NK-92 (cell line): Measurements from ENCODE around the gene AHCYL2.
"Not testable (repeated sequence)": the region's sequence is repeated elsewhere in the genome, so short reads cannot be mapped to it uniquely, and the experiment has no call there.

Experiments
- DNase-seq: peaks from one replicate; lab custom pipeline; 2025; ENCODE audit not compliant: unreplicated experiment; lab: John Stamatoyannopoulos, UW

The AHCYL2 gene

DNA sequence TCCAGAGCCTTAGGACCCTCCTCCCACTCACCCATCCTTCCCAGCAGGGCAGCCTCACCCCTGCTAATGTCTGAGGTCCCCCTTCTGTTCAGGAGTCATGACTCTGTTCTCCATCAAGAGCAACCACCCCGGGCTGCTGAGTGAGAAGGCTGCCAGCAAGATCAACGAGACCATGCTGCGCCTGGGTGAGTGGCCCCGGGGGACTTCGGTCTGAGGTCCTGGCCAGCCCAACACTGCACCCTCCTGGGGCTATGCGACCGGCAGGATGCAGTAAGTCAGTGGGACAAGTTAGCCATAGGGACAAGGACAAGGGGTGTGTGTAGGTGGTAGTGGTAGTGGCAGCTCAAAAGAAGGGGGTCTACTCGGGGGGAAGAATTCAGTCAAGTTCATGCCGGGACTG, 16.2 kb upstream of the AHCYL2 start:
- no peak for DNase-seq

DNA sequence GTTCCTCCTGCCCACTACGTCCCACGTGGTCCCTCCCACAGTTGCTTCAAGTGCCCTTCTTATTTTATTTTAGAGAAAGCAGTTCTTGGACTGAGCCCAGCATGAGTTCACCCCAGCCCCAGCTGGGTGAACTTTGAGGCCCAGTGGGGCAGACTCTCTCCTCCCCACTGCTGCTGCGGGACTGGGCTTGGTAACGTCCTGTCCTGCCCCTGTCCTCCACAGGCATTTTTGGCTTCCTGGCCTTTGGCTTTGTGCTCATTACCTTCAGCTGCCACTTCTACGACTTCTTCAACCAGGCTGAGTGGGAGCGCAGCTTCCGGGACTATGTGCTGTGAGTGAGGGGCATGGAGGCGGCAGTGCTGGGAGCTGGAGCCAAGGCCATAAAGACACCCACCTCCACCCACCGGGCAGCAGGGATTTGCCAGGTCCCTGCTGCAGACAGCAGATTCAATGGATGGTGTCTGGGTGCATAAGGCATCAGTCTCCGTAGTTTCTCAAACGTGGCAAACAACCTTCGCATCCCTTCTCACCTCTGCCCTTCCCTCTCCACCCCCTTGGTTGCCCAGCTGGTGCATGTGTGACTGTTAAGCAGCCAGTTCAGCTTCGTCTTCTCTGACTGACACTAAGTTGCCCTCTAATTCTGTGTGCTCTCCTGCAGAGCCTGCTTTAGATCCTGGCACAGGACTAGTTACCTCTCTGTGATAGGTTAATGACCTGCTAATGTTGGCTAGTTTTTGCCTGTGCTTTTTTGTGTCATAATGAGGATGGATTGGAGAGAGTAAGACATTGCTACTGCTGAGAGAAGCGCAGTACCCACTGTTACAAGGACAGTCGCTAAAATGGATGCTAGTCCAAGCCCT, 15.5 kb upstream of the AHCYL2 start:
- DNase-seq: no peak

DNA sequence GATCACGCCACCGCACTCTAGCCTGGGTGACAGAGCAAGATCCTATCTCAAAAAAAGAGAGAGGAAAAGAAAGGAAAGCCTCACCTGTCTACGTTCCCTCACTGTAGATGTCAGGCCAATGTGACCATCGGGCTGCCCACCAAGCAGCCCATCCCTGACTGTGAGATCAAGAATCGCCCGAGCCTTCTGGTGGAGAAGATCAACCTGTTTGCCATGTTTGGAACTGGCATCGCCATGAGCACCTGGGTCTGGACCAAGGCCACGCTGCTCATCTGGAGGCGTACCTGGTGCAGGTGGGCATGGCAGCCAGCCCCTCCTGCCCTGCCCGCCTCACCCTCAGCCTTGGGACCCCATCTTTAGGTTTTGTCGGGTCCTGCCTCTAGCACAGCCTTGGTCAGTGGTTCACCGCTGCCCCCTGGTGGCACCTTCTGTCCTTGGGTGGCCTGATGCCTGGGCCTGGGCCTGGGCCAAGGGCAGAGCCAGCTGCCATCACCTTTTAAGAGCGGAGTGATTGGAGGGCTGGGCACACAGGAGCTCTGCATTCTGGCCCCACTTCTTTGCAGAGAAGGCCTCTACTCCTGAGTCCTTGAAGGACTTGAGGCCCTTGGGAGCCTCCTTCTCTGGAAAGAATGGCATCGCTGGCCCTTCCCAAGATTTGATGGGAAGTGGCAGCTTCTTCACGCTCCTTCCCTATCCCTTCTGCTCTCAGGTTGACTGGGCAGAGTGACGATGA, 14.4 kb upstream of the AHCYL2 start:
- DNase-seq: no peak

DNA sequence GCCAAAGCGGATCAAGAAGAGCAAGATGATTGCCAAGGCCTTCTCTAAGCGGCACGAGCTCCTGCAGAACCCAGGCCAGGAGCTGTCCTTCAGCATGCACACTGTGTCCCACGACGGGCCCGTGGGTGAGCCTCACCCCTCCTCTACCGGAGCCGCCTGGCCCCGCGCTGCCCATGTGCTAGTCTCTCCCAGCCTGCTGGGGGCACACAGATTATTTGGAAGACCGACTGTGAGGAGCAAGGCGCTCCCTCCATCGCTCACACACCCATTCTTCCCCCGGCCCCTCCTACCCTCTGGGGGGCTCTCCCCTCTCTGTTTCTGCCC, 13.9 kb upstream of the AHCYL2 start:
- no peak for DNase-seq

DNA sequence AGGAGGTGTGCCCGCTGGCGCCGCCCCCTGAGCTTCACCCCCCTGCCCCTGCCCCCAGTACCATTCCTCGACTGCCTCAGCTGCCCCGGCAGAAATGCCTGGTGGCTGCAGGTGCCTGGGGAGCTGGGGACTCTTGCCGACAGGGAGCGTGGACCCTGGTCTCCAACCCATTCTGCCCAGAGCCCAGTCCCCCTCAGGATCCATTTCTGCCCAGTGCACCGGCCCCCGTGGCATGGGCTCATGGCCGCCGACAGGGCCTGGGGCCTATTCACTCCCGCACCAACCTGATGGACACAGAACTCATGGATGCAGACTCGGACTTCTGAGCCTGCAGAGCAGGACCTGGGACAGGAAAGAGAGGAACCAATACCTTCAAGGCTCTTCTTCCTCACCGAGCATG, 12.7 kb upstream of the AHCYL2 start:
- DNase-seq: no peak

DNA sequence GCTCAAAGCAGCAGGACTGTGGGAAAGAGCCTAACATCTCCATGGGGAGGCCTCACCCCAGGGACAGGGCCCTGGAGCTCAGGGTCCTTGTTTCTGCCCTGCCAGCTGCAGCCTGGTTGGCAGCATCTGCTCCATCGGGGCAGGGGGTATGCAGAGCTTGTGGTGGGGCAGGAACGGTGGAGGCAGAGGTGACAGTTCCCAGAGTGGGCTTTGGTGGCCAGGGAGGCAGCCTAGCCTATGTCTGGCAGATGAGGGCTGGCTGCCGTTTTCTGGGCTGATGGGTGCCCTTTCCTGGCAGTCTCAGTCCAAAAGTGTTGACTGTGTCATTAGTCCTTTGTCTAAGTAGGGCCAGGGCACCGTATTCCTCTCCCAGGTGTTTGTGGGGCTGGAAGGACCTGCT, 12.2 kb upstream of the AHCYL2 start:
- DNase-seq: no peak

DNA sequence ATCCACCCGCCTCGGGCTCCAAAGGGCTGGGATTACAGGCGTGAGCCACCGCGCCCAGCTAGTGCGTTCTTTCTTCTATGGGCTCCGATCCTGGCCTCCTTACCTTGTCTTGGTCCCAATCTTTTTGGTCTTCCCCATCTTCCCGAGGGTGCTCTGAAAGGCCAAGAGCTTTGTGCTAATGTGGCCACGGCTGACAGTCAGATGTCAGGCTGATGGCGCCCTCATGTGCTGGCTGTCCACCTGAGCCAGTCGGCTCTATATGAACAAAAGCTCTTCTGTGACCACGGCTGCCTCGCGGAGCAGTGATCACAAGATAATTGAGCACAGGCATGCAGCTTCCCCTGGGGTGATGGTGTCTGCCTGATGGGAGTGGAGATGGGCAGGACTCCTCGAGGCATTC, 11.0 kb upstream of the AHCYL2 start:
- no peak for DNase-seq

DNA sequence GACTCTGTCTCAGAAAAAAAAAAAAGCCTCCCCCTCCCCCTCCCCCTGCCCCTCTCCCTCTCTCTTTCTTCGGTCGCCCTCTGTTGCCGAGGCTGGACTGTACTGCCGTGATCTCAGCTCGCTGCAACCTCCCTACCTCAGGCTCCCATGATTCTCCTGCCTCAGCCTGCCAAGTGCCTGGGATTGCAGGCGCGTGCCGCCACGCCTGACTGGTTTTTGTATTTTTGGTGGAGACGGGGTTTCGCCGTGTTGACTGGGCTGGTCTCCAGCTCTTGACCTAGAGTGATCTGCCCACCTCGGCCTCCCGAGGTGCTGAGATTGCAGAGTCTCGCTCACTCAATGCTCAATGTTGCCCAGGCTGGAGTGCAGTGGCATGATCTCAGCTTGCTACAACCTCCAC, 9.1 kb upstream of the AHCYL2 start:
- DNase-seq: not testable (repeated sequence)

DNA sequence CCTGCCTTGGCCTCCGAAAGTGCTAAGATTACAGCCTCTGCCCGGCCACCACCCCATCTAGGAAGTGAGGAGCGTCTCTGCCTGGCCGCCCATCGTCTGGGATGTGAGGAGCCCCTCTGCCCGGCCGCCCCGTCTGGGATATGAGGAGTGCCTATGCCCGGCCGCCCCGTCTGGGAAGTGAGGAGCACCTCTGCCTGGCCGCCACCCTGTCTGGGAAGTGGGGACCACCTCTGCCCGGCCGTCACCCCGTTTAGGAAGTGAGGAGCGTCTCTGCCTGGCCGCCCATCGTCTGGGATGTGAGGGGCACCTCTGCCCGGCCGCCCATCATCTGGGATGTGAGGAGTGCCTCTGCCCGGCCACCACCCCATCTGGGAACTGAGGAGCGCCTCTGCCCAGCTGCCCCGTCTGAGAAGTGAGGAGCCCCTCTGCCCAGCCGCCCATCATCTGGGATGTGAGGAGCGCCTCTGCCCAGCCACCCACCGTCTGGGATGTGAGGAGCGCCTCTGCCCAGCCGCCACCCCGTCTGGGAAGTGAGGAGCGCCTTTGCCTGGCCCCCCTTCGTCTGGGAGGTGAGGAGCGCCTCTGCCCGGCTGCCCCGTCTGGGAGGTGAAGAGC, 8.6 kb upstream of the AHCYL2 start:
- DNase-seq: not testable (repeated sequence)

DNA sequence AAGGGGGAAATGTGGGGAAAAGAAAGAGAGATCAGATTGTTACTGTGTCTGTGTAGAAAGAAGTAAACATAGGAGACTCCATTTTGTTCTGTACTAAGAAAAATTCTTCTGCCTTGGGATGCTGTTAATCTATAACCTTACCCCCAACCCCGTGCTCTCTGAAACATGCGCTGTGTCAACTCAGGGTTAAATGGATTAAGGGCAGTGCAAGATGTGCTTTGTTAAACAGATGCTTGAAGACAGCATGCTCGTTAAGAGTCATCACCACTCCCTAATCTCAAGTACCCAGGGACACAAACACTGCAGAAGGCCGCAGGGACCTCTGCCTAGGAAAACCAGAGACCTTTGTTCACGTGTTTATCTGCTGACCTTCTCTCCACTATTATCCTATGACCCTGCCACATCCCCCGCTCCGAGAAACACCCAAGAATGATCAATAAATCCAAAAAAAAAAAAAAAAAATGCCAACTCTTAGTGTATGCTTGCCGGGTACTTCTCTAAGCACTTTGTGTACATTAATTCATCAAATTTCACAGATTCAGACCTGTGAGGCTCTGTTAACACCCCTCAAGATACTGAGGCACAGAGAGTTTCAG, 7.9 kb upstream of the AHCYL2 start:
- DNase-seq: not testable (repeated sequence)

DNA sequence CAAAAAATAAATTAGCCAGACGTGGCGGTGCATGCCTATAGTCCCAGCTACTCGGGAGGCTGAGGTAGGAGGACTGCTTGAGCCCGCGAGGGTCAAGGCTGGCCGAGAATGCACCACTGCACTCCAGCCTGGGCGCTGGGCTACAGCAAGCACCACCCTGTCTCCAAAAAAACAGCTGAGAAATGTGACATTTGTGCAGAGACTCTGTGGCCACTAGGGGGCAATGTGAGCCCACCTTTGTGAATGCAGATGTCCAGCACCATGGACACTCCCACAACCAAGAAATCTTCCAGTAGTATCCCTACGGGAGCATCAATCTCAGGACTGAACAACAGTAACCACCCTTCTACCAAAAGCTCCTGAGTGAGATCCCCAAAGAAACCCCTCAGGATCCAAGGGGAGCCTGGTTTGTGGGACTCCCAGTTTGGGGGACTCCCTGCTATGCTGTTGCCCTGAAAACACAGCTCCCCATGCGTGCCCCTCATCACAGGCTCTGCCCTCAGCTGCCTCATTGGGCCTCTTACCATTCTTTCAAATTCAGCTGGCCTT, 6.2 kb upstream of the AHCYL2 start:
- DNase-seq: peak; percentile 5

DNA sequence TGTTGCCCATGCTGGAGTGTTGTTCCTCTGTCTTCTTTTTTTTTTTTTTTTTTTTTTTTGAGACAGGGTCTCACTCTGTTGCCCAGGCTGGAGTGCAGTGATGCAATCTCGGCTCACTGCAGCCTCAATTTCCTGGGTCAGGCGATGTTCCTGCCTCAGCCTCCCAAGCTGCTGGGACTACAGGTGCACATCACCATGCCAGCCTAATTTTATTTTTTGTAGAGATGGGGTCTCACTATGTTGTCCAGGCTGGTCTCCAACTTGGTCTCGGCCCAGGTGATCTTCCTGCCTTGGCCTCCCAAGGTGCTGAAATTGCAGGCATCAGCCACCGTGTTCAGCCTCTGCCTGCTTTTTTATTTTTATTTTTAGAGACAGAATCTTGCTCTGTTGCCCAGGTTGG, 5.7 kb upstream of the AHCYL2 start:
- not testable (repeated sequence) for DNase-seq

DNA sequence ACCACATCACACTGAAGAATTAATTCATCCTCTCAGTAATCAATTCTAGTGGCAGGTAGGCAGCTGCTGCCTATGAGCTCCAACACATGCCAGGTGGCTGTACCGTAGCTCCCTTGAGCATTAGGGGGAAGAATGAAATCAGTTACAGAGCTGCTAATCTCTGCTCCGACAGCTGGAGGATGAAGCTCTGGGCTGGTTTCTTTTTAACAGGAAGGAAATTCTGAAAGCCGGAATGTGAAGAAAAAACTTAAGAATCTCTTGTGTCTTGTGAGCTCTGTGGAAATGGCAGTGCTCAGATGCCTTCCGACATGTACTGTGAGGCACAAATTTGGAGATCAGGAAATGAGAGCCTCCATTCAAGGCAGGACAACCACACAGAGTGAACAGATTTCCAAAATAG, 2.8 kb upstream of the AHCYL2 start:
- no peak for DNase-seq

DNA sequence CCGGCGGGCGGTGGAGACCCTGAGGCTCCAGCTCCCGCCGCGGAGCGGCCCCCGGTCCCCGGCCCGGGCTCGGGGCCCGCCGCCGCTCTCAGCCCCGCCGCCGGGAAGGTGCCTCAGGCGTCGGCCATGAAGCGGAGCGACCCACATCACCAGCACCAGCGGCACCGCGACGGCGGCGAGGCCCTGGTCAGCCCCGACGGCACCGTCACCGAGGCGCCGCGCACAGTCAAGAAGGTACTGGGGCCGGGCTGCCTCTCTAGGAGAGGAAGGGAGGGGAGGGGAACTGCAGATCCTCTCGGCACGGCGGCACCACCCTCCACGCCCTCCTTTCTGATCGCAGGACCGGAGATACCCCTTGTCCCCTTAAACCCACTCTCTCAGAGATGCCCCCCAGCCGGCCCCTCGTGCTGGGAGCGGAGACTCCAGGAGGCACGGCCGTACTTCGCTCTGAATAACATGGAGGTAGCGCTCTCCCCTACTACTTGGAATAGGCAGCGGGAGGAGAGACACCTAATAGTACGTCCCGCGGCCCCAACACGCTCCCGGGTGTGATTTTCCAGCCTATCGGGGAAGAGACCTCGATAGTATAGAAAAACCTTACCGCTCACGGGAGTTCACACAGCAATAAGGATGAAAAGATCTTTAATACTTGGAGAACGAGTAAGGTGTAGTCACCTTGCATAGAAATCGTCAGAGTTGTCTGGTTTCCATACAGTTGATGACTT, 538 bp downstream of the AHCYL2 start:
- no peak for DNase-seq

DNA sequence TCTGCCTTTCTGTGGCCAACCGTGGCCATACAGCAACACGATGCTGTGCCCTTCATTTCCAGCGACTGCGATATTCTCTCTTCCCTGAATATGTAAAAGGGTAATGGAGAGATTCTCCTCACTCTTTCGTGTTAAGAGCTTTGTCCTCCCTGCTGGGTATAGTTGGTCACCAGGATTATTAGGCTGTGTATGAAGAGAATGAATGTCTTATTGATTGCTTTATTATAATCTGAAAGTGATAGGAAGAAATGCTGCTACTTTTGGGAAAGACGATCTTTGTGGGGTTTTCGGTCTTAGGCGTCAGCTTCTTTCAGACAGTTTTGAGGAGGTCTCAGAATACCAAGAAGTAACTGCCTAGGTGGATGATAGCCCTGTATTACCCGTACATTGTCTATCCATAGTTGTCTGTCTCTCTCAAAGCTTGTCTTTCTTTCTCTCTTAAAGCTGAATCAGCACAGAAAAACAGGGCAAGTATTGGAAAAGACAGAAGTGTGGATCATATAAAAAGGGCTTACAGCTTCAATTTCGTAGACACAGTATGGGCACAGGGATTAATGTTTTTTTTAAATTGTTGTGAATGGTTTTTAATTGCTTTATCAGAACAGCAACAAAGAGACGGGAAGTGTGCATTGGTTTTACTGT, 1.2 kb downstream of the AHCYL2 start:
- DNase-seq: no peak

DNA sequence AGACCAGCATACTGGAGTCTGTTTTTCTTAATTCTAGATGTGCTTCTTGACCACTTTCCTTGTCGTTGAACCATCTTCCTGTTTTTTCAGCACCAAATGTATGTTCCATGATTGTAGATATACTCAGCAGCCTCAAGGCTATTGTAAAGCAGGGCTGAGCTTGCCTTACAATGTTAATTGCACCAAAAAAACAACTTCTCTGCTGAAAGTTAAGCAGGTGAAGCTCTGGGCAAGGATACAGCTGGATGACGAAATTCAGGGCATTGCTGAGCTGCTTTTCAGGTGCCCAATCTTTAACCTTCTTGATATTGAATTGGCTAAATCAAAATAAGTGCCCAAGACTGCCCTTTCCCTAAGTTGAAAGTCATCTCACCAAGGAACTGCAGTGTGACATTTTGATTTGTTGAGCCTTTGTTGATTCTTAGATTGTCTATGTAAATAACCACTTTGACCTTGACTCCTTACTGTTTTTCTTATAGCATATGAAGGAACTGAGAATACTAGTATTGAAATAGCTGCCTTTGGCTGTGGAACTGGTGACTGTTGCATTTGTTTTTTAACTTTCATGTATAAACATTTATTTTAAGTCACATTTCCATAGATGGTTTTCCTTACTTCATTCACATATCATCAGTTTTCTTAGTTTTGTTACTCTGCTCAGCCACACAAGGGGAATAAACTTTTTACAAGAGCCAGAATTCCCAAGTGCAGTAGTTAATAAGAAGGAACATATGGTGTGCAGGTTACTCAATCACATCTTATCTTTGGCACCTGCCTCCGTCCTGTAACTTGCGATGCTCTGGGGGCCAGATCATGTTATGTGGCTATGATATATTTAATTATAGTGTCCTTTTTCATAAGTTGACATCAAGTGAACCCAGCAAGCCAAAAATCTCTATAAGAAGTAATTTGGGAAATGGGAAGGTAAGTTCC, 3.1 kb downstream of the AHCYL2 start:
- no peak for DNase-seq

DNA sequence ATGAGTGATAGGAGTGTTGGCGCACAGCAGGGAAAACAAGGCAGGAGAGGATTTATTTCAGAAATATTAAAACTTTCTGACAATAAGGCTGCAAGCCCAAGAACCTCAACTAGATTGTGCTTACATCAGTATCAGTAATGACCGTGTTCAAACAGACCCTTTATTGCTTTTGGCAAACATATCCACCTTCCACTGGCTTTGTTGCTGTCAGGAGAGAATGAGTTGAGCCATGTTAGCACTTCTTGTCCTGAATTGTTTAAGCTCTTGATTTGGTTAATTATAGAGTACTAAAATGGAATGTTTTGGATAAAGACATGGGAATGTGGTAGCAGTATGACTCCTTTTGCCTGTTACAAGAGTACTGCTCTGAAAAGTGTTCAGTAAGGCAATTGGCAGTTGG, 3.8 kb downstream of the AHCYL2 start:
- no peak for DNase-seq

DNA sequence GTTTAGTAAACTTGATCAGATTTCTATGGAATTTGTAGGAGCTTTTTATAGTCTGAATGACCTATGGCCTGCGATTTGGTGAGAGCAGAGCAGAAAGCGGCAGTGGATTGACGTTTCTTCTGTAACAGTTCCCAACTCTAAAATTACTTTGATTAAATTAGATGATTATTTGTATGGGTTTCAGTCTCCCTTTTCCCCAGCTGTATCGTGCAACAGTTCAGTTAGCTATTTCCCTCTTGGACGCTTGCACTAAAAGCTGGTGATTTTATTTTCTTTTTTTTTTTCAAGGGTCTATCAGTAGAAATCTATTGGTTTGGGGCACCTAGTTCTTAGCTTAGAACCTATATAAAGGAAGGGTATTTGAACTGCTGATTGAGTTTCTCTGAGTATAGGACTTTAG, 6.8 kb downstream of the AHCYL2 start:
- DNase-seq: no peak

DNA sequence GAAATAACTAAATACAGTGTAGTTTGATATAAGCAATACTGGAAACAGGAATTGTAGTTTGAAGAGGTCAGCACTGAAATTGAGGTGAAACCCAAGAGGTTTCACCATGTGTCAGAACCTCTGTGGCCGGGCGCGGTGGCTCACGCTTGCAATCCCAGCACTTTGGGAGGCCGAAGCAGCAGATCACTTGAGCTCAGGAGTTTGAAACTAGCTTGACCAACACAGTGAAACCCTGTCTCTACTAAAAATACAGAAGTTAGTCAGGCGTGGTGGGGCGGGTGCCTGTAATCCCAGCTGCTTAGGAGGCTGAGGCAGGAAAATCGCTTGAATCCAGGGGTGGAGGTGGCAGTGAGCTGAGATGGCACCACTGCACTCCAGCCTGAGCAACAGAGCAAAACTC, 13.7 kb downstream of the AHCYL2 start:
- DNase-seq: no peak
